Fibroblast of the aortic adventitia (primary cell): ENCODE data around the gene FARS2. TPM values are rescaled to one million over a fixed set of nuclear protein-coding genes. Genes with fewer than 3 reads are reported as not detected.
A peak's percentile ranks its signal among the peaks of the same experiment; 100 is the strongest.

Source experiments
- DNase-seq: peaks from one replicate; pipeline ENCODE4 v3.0.0-alpha.2; 2010; ENCODE audit warnings: low read depth
- H3K4me3 ChIP-seq: 2 replicates; pipeline ENCODE4 v1.5.1; 2011; ENCODE audit warnings: low read depth, mild to moderate bottlenecking, control low read depth, low read length, moderate library complexity
- total RNA-seq: library from RNA; depleted of rRNA; stranded (reverse); fragments of >200 nt; gene quantifications from 2 replicates; pipeline ENCODE4 v1.2.3, GENCODE V29; 2012; ENCODE audit warnings: low replicate concordance
- TF ChIP-seq, protein P1 (sequence below): IDR thresholded peaks from 2 replicates; pipeline ENCODE4 v1.5.1; 2011; ENCODE audit warnings: mild to moderate bottlenecking, low read length, control low read depth, inconsistent platforms; ENCODE audit not compliant: insufficient read depth

The FARS2 gene
- total RNA-seq, 1 donor, result 25.5 TPM

GRCh38 chr6:5570641-5571040 is 309.3 kb downstream of the FARS2 start:
- TF ChIP-seq, protein P1, sequence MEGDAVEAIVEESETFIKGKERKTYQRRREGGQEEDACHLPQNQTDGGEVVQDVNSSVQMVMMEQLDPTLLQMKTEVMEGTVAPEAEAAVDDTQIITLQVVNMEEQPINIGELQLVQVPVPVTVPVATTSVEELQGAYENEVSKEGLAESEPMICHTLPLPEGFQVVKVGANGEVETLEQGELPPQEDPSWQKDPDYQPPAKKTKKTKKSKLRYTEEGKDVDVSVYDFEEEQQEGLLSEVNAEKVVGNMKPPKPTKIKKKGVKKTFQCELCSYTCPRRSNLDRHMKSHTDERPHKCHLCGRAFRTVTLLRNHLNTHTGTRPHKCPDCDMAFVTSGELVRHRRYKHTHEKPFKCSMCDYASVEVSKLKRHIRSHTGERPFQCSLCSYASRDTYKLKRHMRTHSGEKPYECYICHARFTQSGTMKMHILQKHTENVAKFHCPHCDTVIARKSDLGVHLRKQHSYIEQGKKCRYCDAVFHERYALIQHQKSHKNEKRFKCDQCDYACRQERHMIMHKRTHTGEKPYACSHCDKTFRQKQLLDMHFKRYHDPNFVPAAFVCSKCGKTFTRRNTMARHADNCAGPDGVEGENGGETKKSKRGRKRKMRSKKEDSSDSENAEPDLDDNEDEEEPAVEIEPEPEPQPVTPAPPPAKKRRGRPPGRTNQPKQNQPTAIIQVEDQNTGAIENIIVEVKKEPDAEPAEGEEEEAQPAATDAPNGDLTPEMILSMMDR, result no peak
- no peak for DNase-seq
- H3K4me3 ChIP-seq, result no peak overlapping the region

DNA sequence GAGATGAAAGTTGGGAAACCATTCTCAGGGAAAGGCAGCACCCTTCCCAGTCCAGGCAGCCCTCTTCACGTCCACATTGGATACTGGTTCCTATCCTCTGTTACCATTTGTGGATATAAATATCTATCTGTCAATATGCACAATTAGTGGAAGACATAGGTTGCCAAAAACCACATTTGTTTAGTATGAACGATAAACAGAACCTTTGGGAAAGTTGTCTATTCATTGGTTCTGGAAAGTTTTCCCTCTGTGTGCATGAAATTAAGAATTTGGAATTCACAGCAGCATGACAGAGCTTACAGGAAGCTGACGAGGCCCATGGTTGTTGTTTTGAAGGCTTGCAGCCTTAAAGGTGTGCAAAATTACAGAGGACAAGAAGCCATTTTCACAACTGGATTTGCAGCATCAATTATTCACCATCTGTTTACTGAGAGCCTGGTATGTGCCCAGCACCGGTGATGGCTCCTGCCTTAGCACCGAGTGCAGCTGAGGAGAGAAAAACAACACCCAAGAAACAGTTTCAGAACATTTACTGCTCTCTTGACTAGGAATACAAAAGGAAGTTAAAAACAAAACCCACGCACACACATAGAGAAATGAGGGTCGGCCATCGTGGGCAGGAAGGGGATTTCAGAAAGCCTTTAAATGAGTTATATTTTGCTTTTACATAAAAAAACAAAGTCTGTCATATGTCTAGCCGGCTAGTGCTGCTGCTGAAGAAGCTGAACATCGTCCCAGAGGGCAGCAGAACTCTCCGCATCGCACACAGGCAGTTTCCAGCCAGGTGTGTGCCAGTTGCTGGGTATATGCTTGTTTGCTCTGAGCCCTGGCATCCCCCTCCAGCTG is 319.6 kb downstream of the FARS2 start:
- TF ChIP-seq, protein P1, result no peak
- no peak for DNase-seq
- no peak overlapping the region for H3K4me3 ChIP-seq

- DNase-seq, result no peak
- no peak overlapping the region for H3K4me3 ChIP-seq
- TF ChIP-seq, protein P1, result no peak
Observed at GRCh38 chr6:5582762-5583161, 321.4 kb downstream of the FARS2 start.

- TF ChIP-seq, protein P1, result no peak
- DNase-seq, result no peak
- no peak overlapping the region for H3K4me3 ChIP-seq
Observed at GRCh38 chr6:5583528-5583927, 322.2 kb downstream of the FARS2 start.

DNA sequence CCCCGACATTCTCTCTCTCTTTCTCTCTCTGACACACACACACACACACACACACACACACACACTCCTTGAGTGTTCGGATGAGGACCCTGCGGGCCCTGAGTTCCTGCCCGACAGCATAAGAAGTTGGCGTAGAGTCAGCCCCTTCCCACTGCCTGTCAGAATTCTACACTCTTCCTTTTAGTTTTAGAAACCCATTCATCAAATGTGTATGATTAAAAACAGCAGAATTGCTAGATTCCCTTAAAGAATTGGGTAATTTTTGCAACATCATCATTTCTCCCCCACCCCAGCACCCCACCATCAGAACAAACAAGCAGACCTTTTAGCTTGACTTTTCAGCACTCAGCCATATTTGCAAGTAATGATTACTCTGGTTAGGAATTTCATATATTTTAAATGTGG is 322.8 kb downstream of the FARS2 start:
- no peak overlapping the region for H3K4me3 ChIP-seq
- peak; percentile 61 for DNase-seq
- TF ChIP-seq, protein P1, result no peak

DNA sequence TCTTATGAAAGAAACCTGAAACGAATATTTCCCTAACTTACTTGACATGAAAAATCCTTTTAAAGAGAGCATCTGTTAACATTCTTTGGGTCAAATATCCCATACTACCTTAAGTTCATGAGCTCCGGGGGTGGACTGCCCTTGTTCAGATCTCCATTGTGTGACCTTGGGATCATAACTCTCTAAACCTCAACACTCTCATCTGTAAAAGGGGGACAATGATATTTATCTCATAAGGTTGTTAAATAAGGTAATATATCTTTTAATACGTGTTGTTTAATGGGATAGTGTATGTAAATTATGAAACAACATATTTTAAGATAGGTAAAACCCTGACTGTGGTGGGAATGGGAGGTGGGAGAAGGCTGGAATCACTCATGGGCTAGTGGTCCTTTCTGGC is 326.3 kb downstream of the FARS2 start:
- H3K4me3 ChIP-seq, result no peak overlapping the region
- TF ChIP-seq, protein P1, result no peak
- DNase-seq, result no peak
